Stimulated activated naive CD4-positive, alpha-beta T cell (primary cell): ENCODE data around the gene GSTT2B.
"Not testable (repeated sequence)": the region's sequence is repeated elsewhere in the genome, so short reads cannot be mapped to it uniquely, and the experiment has no call there.

Experiments
- DNase-seq, 6 experiments: peaks; one replicate each; lab custom pipeline; 2025; lab: John Stamatoyannopoulos, UW

GSTT2B gene

GRCh38 chr22:23940166-23940565 is 20.8 kb downstream of the GSTT2B start:
- not testable (repeated sequence) for DNase-seq

GRCh38 chr22:23939017-23939357 is 22.0 kb downstream of the GSTT2B start:
- DNase-seq, result no peak

DNA sequence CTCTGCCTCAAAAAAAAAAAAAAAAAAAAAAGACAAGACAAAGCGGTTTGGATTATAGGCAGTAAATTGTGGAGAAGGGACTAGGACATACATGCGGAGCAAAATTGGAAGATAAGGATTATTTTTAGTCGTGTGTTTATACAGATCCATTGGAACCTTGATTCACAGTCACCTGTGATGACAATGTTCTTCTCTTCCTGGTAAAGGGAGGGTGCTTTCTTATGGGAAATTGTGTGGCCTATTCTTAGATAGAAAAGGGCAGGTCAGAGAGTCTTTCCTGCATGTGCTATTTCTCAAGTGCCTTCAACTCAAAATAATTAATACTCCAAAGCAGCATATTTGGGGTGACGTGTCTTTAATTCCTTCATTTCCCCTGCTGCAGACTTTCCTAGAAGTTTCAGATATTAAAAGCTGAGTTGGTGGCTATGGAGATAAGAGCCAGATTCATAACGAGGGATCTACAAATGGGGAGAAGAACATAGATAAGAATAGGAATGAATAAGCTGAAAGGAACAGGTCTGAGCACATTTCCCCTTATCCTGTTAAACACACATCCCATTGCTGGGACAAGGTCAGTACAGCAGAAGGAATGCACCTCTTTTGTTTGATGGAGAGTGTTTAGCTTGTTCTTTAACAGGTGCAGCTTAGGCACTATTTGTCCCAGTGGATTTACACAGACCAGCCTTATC is 22.5 kb downstream of the GSTT2B start:
- no peak for DNase-seq

GRCh38 chr22:23926561-23926960 is 34.4 kb downstream of the GSTT2B start:
- DNase-seq, result no peak

- no peak for DNase-seq
Measured at GRCh38 chr22:23925020-23925606, 35.9 kb downstream of the GSTT2B start.

- DNase-seq, result no peak
Measured at GRCh38 chr22:23922921-23923320, 38.1 kb downstream of the GSTT2B start.

GRCh38 chr22:23921586-23922201 is 39.3 kb downstream of the GSTT2B start:
- not testable (repeated sequence) for DNase-seq

- DNase-seq, result not testable (repeated sequence)
Measured at GRCh38 chr22:23920267-23920611, 40.8 kb downstream of the GSTT2B start.

- DNase-seq, result no peak
Measured at GRCh38 chr22:23915290-23915689, 45.7 kb downstream of the GSTT2B start.

DNA sequence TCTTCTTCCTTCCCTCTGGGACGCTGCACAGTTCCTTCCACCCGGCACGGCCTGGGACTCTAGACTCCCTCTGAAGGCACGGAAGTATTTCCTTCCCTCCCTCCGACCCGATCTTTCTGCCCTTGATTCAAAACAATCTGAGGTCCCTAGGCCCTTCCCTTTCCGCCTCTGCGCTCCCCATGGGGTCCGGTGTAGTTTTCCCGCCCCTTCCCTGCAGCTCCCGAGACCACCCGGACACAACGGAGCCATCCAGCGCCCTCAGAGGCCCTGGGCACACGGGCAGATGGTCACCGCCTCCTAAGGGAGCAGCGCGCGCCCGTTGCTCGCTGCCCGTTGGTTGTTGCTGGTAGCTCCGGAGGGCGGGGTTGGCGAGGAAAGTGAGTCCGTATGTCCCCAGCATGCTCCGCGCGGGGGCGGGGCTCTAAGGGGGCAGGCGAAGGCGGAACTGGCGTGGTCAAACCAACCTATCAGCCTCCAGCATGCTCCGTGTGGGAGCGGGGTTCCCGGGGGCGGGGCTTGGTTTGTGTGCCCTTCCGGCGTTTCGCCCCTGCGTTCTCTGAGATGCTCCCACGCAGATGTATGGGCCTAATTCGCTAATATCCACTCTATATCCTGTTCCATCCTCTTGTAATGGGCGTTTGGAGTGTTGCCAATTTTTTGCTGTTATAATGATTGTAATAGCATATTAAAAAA is 47.2 kb downstream of the GSTT2B start:
- DNase-seq, result peak; percentile 93 to 98 (median 95)

DNA sequence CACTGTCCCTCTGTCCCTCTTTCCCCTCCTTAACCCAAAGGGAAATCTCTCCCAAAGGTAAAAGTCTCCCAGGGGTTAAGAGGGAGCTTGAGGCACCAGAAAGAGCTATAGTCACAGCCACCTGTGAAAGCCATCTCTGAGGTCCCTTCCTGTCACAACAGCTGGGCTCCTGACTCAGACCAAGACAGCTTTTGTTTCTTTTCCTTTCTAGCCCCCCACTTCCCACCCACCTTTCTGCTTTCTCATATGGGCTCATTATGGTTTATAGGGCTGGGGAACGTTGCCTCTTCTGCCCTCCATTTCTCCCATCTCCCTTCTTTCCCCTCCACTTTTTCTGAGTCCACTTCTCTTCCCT is 47.7 kb downstream of the GSTT2B start:
- DNase-seq, result no peak

GRCh38 chr22:23912293-23912903 is 48.6 kb downstream of the GSTT2B start:
- no peak for DNase-seq

GRCh38 chr22:23911318-23911980 is 49.5 kb downstream of the GSTT2B start:
- no peak for DNase-seq

DNA sequence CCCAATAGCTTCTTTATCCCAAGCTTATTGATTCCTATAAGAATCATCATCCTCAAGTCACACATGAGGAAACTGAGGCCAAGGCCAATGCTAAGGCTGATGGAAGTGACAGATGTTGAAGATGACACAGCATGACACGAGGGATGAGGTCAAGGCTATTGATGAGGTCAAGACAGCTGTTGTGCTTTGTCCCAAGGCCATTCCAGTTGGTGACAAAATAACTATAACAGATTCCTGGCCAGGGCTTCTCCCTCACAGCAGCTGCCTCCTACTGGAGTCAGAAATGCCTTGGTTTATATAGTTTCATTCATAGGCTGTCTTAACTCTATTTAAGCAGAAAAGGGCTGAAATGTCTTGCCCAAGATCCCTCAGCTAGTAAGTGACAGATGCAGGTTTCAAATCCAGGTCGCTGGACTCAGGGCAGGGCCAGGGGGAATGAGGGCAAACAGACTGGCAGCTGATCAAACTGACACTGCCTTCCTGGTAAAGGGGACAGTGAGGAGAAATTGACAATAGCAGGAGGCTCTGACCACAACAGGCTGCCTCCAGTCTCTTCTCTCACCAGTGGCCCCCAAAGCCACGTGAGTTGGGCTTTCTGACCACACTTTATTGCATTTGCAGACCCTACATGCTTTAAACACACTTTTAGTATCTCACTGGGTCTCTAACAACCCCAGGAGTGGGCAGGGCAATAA is 50.4 kb downstream of the GSTT2B start:
- no peak for DNase-seq

- no peak for DNase-seq
Measured at GRCh38 chr22:23909296-23909898, 51.6 kb downstream of the GSTT2B start.

- DNase-seq, result no peak
Measured at GRCh38 chr22:23908587-23909205, 52.3 kb downstream of the GSTT2B start.

- not testable (repeated sequence) for DNase-seq
Measured at GRCh38 chr22:23907423-23907822, 53.6 kb downstream of the GSTT2B start.
